ENCODE measurements around the gene PITX1. TPM values are rescaled to one million over a fixed set of nuclear protein-coding genes. Genes with fewer than 3 reads are reported as not detected.

The PITX1 gene
- total RNA-seq, 4 donors from 2014 or later = 0.15 to 3.9 (median 1.6) TPM

DNA sequence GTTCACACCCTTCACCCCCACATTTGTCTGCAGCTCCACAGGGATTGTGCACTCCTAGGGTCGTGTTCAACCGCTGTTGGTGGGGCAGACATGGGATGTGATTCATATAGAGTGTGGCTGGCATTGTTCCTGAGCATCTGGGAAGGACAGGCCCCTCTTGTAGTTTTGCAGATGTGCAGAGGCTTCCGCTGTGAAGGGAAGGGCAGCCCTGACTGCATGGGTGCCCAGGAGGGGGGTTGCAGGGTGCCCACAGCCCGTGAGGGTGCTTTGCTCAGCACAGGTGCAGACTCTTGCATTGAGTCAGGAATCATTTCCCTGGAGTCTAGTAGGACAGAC lies 30.2 kb upstream of the PITX1 start:
- H3K4me3 ChIP-seq (ENCODE audit: low read depth, poor library complexity, severe bottlenecking) = no peak overlapping the region
- 63 to 64% methylated on average over 3 to 4 of the region's 4 CpGs for WGBS, 2 donors
- intact Hi-C loops (cut with DNase I; ENCODE audit: low total_unique reads) = no loop called here
- DNase-seq (ENCODE audit: low spot score in 2 of 2) = no peak
- TF ChIP-seq, protein P1, sequence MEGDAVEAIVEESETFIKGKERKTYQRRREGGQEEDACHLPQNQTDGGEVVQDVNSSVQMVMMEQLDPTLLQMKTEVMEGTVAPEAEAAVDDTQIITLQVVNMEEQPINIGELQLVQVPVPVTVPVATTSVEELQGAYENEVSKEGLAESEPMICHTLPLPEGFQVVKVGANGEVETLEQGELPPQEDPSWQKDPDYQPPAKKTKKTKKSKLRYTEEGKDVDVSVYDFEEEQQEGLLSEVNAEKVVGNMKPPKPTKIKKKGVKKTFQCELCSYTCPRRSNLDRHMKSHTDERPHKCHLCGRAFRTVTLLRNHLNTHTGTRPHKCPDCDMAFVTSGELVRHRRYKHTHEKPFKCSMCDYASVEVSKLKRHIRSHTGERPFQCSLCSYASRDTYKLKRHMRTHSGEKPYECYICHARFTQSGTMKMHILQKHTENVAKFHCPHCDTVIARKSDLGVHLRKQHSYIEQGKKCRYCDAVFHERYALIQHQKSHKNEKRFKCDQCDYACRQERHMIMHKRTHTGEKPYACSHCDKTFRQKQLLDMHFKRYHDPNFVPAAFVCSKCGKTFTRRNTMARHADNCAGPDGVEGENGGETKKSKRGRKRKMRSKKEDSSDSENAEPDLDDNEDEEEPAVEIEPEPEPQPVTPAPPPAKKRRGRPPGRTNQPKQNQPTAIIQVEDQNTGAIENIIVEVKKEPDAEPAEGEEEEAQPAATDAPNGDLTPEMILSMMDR (IDR thresholded peaks at IDR 0.05) = no peak
- TF ChIP-seq POLR2A (IDR thresholded peaks at IDR 0.05) = no peak

DNA sequence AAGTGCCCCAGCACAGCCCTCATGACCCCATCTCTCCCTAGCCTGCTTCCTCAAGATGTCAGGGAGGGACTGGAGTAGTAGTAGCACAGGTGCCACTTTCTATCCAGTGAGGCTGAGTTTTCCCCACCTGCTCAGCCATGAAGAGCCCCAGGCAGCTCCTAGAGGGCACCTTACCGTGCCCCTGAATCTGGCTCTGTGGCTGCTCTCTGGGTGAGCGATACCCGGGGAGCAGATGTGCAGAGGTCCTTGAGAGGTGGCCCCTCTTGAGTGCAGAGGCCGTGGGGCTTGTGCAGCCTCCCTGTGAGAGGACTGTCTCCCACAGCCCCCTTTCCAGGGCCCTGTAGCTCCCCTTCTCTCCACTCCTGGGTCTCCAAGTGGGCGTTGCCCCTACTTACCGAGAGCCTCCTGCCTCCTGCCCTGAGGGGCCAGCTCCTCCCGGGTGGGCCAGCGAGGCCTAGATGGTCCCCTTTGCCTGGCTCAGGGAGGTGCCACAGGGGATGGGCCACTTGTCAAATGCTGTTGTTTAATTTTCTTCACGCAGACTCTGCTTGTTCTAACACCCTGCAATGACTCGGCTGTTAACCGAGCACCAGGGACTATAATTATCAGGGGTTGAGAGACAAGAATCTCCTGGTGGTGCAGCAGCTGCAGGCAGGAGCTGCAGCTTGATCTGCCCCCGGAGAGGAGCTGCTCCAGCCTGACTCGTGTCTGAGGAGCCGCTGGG lies 29.6 kb upstream of the PITX1 start:
- H3K4me3 ChIP-seq (ENCODE audit: low read depth, poor library complexity, severe bottlenecking) = no peak overlapping the region
- intact Hi-C loops (cut with DNase I; ENCODE audit: low total_unique reads) = no loop called here
- no peak for DNase-seq (ENCODE audit: low spot score in 2 of 2)
- WGBS, 2 donors = 44 to 55% methylated on average over 12 to 14 of the region's 14 CpGs
- TF ChIP-seq, protein P1 (IDR thresholded peaks at IDR 0.05) = no peak
- no peak for TF ChIP-seq POLR2A (IDR thresholded peaks at IDR 0.05)

DNA sequence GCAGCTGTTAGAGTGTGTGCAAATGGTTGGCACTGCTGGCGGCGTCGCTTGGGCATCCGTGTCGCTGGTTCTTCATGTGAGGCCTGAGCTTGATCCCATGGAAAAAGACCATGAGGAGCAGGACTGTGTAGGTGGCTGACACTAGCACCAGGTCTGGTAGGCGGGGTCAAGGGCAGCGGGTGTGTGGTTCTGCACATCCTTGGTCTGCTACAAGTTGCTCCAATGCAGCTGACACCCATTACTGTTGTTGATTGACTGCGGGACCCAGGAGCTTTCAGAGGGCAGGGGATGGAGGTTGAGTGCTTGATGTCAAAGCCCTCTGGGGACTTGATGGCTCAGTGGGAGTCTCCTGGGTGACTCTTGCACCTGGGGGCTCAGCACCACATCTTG lies 29.0 kb upstream of the PITX1 start:
- TF ChIP-seq, protein P1 (IDR thresholded peaks at IDR 0.05) = no peak
- no peak for TF ChIP-seq POLR2A (IDR thresholded peaks at IDR 0.05)
- no peak overlapping the region for H3K4me3 ChIP-seq (ENCODE audit: low read depth, poor library complexity, severe bottlenecking)
- intact Hi-C loops (cut with DNase I; ENCODE audit: low total_unique reads) = no loop called here
- 83 to 89% methylated on average over 8 of the region's 8 CpGs for WGBS, 2 donors
- no peak for DNase-seq (ENCODE audit: low spot score in 2 of 2)

DNA sequence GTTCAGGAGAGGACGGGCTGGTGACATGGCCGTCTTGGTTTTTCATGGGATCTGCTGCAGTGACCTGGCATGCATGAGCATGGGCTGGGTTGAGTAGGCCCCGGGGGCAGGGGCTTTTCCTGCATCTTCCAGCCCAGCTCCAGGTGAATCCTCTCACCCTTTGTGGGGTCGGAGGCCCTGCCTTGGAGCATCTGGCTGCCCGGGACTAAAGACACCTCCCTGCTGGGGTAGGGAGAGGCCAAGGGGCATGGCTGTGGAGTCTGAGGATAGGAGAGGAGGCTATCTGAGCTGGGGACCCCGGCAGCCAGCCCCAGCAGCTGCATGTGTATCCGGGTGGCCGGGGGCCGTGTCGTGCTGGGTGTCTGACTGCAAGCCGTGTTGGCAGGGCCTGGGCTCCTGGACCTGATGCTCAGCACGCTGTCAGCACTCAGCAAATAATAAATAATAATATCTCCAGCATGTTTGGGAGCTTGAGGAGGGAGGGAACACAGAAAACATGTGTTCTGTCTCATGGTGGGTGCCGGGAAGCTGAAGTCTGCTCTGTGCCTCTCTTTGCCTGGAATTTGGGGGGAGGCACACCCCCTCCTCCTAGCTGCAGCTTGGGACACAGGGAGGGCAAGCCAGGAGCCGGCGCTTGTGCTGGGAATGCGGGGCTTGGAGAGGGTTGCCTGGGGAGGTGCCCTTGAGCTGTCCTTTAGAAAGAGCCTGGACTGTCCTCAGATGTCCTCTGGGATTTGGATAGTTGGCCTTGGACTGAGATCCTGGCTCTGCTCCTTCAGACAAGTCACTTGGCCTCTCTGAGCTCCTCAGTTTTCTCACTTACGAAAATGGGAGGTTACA lies 28.4 kb upstream of the PITX1 start:
- intact Hi-C loops (cut with DNase I; ENCODE audit: low total_unique reads) = no loop called here
- WGBS, 2 donors = 53 to 84% methylated on average over 15 to 17 of the region's 17 CpGs
- TF ChIP-seq, protein P1 (IDR thresholded peaks at IDR 0.05) = no peak
- no peak for TF ChIP-seq POLR2A (IDR thresholded peaks at IDR 0.05)
- DNase-seq (ENCODE audit: low spot score in 2 of 2) = no peak
- H3K4me3 ChIP-seq (ENCODE audit: low read depth, poor library complexity, severe bottlenecking) = no peak overlapping the region

DNA sequence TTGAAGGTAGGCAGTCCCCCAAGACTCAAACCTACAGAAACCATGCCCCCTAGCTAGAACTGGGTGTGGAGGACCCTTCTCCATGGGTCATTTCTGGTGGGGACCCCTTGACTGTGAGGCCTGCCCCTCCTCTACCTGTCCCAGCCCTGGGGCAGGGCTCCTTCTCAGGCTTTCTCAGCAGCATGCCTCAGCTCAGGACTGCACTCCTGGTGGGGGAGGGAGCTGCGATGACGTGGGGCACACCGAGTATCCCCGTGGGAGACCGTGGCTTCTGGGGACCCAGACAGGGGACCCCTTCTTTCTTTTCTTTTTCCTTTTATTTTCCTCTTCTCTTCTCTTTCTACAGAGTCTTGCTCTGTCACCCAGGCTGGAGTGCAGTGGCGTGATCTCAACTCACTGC lies 27.0 kb upstream of the PITX1 start:
- WGBS, 2 donors = 94 to 95% methylated on average over 6 of the region's 6 CpGs
- no peak for TF ChIP-seq POLR2A (IDR thresholded peaks at IDR 0.05)
- intact Hi-C loops (cut with DNase I; ENCODE audit: low total_unique reads) = no loop called here
- no peak overlapping the region for H3K4me3 ChIP-seq (ENCODE audit: low read depth, poor library complexity, severe bottlenecking)
- DNase-seq (ENCODE audit: low spot score in 2 of 2) = no peak

DNA sequence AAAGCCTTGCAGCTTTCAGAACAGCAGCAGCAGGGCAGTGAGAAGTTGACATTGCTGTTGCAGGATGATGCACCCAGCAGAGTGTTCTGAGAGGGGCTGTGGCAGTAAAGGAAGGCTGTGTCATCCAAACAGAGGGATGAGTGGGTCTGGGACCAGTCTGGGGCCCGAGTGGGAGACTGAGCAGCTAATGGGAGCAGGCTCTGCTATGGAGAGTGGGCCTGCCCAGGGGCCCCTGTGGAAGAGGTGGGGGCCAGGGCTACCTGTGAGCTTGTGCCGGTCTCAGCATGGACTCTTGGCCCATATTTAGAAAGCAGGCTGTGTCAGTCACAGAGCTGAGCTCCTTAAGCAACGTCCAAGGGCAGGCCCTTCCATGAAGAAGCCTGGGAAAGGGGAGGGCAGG lies 26.0 kb upstream of the PITX1 start:
- intact Hi-C loops (cut with DNase I; ENCODE audit: low total_unique reads) = no loop called here
- 84 to 88% methylated on average over 2 to 3 of the region's 3 CpGs for WGBS, 2 donors
- no peak overlapping the region for H3K4me3 ChIP-seq (ENCODE audit: low read depth, poor library complexity, severe bottlenecking)
- DNase-seq (ENCODE audit: low spot score in 2 of 2) = no peak
- TF ChIP-seq, protein P1 (IDR thresholded peaks at IDR 0.05) = no peak
- TF ChIP-seq POLR2A (IDR thresholded peaks at IDR 0.05) = no peak

All from lower leg skin (tissue), 4 donors.